GM19193 (cell line): ENCODE measurements around the gene ADK.
A peak's percentile ranks its signal among the peaks of the same experiment; 100 is the strongest.

Experiments used
- POLR2A ChIP-seq: IDR thresholded peaks from 4 replicates; pipeline ENCODE4 v1.6.1; 2011; ENCODE audit not compliant: insufficient read depth, insufficient read length; ENCODE audit errors: extremely low read depth

The ADK gene

GRCh38 chr10:74133923-74134820 is 16.8 kb upstream of the ADK start:
- TF ChIP-seq POLR2A: no peak

DNA sequence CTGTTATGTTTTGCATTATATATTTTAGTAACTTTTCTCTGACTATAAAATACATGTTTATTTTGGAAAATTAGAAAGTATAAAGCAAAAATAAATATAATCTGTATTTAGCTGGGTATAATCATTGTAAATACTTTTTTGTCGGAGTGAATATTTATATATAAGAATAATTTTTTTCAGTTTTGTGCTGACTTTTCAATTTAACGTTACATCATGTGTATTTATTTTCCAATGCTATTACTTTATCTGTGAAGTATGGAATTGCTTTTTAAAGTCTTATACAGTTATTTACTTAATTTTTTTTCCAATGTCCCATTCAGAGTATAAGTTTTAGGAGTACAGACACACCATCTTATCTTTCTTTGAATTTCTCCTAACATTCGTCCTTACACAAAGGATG is 15.6 kb upstream of the ADK start:
- no peak for TF ChIP-seq POLR2A

DNA sequence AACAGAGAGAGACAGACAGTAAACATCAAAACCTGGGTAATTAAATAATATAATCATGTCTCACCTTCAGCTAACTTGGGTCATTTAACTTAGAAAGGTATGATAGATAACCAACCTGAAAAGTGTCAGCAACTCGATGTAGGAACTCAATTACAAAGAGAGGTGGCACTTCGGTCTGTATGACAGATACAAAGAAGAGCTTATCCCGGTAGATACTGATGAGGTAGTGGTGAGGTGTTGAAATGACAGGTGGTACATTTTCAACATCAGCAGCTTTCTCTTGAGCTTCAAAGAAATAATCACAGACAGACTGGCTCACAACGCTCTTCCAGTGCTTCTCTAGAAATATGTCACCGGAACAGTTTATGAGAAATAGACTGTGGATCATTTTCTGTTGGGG is 13.0 kb upstream of the ADK start:
- TF ChIP-seq POLR2A: no peak

DNA sequence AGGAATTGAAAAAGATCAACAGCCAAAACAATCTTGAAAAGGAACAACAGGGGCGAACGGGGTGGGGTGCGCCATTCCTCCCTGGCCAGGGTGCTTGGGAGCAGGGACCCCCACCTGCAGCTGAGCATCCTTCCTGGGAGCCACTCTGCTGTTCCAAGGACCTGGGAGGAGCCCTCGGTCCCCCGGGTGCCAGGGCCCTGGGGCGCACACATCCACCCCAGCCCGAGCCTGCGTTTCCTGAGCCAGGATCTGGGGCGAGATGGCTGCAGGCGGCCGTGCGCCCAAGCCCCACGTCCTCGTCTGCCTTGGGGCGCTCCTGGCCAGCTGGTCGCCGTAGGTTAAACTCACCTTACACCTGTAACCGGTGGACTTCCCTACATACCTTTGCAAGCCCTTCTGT is 11.0 kb upstream of the ADK start:
- no peak for TF ChIP-seq POLR2A

DNA sequence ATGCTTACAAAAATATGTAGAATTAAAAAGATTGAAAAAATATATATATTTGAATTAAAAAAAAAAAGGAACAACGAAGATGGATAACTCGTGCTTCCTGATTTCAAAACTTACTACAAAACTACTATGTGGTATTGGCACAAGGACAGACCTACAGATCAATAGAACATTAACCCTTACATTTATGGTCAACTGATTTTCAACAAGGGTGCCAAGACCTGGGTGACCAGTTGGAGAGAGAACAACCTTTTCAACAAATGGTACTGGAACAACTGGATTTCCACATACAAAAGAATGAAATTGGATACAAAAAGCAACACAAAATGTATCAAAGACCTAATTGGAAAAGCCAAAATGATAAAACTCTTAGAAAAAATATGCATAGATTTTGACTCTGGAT is 10.5 kb upstream of the ADK start:
- no peak for TF ChIP-seq POLR2A

DNA sequence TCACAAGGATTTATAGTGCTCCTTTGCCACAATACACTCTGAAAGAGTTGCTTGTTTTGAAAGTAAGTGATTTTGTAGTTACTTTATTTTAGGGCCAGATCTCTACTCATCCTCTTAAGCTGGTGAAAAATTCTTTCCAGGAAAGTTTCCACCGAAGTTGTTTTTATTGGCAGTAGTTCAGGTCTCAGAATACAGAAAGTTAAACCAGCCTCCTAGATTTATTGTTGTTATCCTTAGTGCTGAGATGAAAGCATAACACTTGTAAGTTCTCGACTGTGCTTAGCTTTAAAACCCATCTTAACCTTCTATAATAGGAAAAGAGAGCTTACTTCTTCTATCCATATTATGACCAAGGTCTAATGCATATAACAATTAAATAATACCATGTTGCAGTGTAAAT is 5.9 kb upstream of the ADK start:
- TF ChIP-seq POLR2A: no peak

- peak; percentile 55 for TF ChIP-seq POLR2A
Measured at GRCh38 chr10:74150204-74150989, 624 bp upstream of the ADK start, which contains the start of gene AP3M1. AP3M1 (minus strand) TSS chr10:74150828; CDS start chr10:74138379, 12,449 bp downstream.

DNA sequence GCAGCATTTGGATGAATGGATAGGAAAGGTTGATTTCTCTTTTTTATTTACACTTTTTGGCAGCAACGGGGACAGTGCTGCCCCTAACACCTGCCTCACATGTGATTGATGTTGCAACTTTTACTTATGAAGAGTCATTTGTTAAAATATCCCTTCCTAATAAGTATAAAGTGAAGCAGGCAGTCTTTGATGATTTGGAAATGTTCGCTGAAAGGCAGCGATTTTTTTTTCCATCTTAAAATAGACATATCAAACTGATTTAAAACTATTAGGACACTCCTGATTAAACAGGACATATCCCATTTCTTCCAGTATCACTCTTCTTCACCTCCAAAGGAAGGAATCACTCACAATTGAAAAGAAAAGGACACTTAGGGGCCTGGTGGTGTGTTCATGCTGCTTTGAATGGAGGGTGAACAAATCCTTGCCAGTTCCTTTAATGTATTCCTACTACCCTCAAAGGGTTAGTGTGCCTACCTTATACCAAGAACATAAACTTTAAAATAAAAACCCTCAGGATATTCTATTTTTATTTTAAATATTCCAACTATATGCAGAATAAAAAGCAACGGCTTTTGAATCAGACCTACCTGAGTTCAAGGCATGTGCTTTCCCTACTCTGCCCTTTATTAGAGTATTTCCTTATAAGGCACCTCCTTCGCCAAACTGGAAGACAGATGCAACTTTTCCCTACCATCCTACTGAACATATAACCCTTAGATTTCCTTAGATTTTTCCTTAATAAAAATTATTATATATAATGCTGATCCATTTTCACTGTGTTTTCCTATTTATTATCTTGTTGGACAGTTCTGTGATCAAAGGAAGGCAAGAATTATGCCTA is 1.1 kb downstream of the ADK start:
- no peak for TF ChIP-seq POLR2A

DNA sequence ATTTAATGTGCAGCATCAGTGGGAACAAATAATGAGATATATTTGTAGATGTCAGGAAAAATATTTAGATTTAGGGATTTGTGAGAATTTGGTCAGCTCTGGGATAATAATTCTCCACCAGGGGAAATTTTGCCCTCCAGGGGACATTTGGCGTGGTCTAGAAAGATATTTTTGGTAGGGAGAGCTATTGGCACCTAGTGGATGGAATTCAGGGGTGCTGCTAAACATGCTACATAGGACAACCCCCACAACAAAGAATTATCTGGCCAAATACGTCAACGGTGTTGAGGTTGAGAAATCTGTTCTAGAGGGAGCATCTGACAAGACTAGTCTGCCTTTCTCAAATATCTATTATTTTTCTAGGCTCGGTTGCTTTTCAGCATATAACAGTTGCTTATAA is 2.1 kb downstream of the ADK start:
- no peak for TF ChIP-seq POLR2A

GRCh38 chr10:74153676-74154075 is 2.7 kb downstream of the ADK start:
- no peak for TF ChIP-seq POLR2A

- no peak for TF ChIP-seq POLR2A
Measured at GRCh38 chr10:74156919-74157289, 5.9 kb downstream of the ADK start.

DNA sequence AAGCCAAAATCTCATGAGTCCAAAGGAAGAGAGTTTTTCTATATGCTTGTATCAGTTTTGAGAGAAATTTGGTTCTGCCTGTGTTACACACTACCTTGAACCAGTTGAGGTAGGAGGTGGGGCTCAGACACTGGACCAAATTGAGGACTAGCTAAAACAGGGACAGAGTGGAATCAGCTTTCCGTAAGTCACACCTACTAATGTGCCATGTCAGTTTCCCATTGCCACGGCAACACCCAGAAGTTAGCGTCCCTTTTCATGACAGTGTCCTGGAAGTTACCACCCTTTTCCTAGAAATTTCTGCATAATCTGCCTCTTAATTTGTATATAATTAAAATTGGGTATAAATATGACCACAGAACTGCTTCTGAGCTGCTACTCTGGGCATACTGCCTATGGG is 9.0 kb downstream of the ADK start:
- TF ChIP-seq POLR2A: no peak

GRCh38 chr10:74163319-74164068 is 12.5 kb downstream of the ADK start:
- no peak for TF ChIP-seq POLR2A
